NCI-H510A (cell line): ENCODE measurements around the gene ADARB1.

Source experiments
- DNase-seq: peaks from one replicate; lab custom pipeline; 2025; lab: John Stamatoyannopoulos, UW

The ADARB1 gene

GRCh38 chr21:45253633-45254459, 179.5 kb downstream of the ADARB1 start:
- no peak for DNase-seq

GRCh38 chr21:45254460-45254930, 180.1 kb downstream of the ADARB1 start:
- DNase-seq: no peak

GRCh38 chr21:45255381-45256020, 181.1 kb downstream of the ADARB1 start:
- DNase-seq: peak; percentile 23

GRCh38 chr21:45256021-45256911, 181.9 kb downstream of the ADARB1 start:
- no peak for DNase-seq

GRCh38 chr21:45256912-45257672, 182.7 kb downstream of the ADARB1 start:
- DNase-seq: no peak

GRCh38 chr21:45257673-45258341, 183.4 kb downstream of the ADARB1 start:
- no peak for DNase-seq

GRCh38 chr21:45258466-45258865, 184.1 kb downstream of the ADARB1 start:
- DNase-seq: no peak

- DNase-seq: no peak
Measured at GRCh38 chr21:45259206-45259840, 184.9 kb downstream of the ADARB1 start.

- DNase-seq: no peak
Measured at GRCh38 chr21:45260191-45260825, 185.9 kb downstream of the ADARB1 start.

GRCh38 chr21:45261093-45261492, 186.7 kb downstream of the ADARB1 start:
- DNase-seq: no peak

GRCh38 chr21:45262041-45262581, 187.7 kb downstream of the ADARB1 start:
- no peak for DNase-seq

- no peak for DNase-seq
Measured at GRCh38 chr21:45262616-45263015, 188.2 kb downstream of the ADARB1 start.

GRCh38 chr21:45263534-45263933, 189.2 kb downstream of the ADARB1 start:
- DNase-seq: no peak

GRCh38 chr21:45264146-45264911, 189.9 kb downstream of the ADARB1 start:
- DNase-seq: no peak

GRCh38 chr21:45264912-45265515, 190.6 kb downstream of the ADARB1 start:
- no peak for DNase-seq

- DNase-seq: no peak
Measured at GRCh38 chr21:45265721-45266517, 191.5 kb downstream of the ADARB1 start.

- no peak for DNase-seq
Measured at GRCh38 chr21:45266518-45267389, 192.4 kb downstream of the ADARB1 start.
